ENCODE measurements around the gene GPC6.

Gene GPC6

DNA sequence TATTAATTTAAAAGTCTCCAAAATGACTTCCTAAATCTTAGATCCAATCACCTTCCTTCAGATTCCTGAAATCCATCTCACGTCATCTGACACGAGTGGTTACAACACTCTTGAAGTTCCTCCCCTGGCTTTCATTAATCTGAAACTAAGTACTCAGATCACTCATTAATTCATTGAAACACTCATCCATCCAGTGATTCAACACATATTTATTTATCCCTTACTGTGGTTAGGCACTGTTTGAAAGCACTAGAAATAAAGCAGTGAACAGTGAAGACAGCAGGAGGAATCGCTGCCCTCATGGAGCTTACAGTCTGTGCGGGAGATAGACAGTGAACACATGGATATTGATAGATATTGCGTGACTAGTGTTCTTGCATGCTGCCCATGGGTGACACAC is 780.5 kb downstream of the GPC6 start:
- no peak for DNase-seq

DNA sequence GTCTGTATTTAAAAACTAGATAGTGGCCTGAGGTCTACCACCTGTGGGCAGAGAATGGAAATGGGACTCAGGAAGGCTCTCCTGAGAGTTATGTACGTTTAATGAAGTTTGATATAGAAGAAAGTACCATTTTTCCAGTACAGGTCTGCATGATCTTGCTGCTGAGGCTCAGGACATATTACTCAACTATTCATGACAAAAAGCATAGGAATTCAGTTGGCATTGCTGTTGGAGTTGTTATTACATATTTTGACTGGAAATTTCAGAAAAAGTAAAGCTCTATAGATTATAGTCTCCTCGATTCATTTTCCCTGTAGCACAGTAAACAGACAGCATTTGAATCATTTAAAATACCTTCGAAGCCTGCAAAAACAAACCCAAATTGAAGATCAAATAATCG is 783.1 kb downstream of the GPC6 start:
- no peak for DNase-seq

DNA sequence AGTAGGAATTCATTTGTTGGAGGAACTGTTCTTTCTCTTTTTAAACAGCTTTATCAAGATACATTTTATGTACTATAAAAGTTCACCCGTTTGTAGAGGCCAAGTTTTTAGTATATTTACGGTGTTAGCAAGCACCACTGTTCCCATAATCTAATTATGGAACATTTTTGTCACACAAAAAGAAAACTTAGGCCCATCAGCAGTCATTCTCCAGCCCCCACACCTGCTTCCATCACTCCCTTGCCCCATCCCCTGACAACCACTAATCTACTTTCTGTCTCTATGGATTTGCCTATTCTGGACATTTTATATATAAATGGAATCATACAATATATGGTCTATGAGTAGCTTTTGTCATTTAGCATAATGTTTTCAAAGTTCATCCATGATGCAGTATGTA is 787.9 kb downstream of the GPC6 start:
- no peak for DNase-seq

DNA sequence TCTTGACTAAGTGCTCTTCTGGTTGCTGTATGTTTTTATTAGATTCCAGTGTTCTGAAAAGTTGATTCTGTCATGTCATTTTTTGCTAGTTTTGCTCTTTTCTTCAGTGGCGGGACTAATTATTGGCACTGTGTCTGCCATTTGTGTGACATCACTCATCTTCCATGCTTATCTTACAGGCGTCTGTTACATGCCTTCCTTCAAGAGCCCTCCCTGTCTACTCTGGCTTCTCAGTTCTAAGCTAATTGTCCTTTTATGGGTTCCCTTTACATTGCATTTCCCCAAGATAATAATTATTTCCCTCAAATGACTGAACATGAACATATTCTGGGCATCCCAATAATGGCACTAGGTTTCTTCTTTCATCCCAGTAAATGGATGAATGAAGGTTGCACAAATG is 793.8 kb downstream of the GPC6 start:
- no peak for DNase-seq

DNA sequence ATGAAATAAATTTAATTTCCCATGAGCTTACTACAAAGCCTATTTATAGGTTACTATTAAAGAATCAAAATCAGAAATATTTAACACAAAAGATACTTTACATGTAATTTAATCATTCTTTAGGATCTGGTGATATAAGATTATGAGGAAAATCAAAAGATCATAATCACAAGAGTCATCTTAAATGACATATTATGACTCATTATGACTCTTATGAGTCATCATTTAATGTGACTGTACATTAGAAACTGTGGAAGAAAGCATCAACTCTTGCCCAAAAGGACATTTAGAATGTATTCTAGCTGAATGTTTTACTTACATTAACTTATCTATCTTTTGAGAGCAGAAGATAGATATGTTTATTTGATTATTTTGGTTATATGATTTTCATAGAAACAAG is 794.2 kb downstream of the GPC6 start:
- no peak for DNase-seq

DNA sequence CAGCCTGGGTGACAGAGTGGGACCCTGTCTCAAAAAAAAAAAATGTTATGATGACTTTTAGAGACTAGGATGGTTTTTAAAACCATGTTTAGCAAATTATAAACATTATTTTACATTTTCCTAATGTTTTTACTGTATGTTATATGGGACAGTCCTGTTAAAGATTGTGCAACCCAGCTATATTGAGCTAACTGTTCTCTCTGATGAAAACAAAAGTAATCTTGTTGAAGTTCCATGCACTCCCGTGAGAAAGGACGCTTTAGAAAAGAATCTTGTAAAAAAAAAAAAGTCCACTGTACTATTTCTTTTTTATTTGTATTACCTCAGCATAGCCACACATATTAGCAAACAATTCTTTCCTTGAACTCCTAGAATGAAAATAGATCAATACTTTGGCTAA is 801.6 kb downstream of the GPC6 start:
- no peak for DNase-seq

DNA sequence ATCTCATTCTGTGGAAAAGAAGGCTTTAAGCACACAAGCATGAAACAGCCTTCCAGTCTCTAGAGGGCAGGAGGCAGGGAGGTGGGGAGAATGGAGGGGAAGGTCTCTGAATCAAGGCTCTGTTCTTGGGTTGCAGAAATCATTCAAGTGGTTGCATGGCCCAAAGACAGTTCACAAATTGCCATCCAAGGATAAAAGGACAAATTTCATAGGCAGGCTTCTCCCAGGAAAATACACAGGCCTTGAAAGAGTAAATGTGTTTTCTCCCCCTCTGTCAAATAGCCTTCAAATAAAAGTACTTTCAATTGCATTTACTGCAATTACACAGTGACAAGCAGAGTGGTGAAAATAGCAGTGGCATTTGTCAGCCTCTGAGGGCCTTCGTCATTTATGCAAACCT is 802.0 kb downstream of the GPC6 start:
- DNase-seq, result no peak

DNA sequence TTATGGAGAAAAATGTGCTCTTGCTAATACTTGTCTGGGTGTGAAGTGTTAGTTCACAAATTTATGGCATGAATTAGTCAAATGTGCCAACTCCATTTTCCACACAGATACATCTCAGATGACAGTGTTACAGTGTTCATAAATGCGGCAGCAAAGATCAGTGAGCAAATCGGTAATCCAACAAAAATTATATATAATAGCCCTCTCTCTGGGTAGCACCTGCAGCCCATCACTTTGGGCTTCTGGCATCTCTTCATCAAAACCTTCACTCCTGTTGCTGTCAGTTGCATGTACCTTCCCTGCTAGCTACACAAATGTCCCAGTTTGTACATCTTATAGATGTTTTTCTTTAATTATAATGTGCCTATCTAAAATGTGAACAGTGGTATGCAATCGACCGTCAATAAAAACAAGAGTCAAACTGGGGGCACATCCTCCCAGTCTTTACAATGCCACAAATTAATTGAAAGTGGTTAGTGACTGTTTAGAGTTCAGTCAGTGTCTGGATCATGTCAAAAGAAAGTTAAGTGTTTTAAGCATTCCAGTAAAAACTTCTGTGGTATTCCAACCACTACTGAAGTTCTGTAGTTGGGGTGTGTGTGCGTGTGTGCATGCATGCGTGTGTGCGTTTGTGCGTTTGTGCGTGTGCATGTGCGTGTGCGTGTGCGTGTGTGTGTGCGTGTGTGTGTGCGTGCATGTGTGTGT is 804.0 kb downstream of the GPC6 start:
- no peak for DNase-seq

DNA sequence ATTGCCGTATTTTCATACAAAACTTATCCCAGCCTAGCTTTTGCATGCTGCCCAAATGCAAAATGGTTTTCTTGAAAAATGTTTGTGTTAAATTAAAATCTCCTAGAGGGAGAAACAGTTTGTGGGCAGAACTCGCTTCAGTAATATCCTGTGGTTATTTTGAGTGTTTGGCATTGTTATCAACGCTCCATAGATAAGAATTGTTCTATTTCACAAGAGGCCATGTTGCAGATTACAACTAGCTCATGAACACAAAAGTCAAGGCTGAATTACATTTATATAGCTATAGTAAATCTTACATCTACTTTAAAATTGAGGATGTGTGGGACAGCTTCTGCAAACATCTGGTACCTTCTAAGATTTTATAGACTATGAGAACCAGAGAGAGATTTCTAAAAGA is 805.0 kb downstream of the GPC6 start:
- no peak for DNase-seq

DNA sequence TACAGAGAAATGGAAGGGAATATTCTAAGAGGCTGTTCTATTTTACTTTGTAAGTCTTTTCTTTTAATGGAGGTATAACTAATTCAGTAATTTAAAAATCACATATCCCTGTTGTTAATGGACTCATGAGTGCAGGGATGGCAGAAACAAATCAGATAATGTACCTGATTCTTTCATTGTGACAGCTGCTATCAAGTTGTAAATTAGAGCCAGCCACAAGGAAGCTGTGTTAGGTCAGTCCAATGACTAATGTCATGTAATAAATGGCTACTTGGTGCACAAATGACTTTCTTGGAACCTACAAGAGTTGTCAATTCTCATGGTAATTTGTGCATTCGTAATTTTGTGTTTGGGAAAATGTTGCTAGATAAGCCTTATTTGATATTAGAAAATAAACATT is 806.5 kb downstream of the GPC6 start:
- DNase-seq, result no peak

DNA sequence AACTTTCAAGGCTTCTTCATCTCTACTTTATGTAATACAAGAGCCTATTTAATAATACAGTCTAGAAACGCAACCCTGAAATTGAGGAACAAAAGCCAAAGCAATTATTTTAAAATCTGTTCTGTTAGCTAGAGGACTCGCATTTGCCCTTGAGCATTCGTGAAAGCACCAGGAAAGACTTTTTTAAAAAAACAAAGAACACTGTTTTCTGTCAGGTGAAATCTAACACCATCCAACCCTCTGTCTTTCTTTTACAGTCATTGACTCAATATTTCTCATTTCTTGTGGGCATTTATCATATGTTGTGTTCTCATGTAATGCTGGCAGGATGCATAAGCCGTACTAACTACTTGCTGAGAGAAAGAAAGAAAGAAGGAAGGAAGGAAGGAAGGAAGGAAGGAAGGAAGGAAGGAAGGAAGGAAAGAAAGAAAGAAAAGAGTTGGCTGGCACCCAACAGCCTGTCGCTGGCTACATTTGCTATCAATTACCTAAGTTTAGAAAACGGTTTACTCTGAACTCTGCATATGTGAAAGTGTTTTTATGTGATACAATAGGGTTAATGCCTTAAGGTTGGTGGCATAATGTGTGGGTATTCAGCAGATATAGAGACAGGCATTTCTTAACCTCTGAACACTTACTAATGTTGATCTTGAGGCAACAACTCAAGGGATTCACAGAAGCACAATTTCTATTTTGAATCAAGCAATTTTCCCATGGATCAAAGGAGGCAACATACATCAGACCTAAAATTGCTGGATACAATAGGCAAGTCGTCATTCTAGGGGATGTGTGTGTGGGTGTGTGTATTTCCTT is 807.4 kb downstream of the GPC6 start:
- no peak for DNase-seq

DNA sequence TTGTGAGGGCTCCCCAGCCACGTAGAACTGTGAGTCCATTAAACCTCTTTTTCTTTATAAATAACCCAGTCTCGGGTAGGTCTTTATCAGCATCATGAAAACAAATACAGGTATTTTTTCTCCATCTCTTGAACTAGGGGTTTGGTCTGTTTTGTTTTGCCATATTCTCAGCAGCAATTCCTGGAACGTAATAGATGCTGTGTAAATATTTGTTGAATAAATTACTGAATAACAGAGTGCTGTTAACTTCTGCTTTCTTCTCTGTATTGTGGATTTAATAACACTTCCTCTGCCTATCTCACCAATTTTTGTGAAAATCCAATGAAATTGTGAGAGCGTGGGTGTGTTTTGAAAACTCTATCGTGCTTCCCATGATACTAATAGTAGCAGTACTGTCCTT is 823.4 kb downstream of the GPC6 start:
- DNase-seq, result no peak

DNA sequence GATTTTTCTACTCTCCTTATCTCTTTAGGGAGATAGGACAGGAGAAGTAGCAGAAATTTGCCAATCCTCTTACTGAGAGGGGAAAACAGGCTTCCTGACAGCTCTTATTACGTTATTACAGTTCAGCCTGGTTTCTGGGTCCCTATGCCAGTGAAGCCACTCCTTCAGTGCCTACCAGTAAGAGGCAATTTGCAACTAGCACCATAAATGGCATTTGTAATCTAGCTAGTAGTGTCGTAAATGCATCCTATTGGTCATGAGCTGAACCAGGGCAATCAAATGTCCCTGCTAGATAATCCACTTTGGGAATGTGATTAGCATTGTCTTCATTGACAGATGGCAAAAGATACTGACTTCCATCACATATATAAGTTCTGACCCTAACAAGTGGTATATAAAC is 824.1 kb downstream of the GPC6 start:
- no peak for DNase-seq

DNA sequence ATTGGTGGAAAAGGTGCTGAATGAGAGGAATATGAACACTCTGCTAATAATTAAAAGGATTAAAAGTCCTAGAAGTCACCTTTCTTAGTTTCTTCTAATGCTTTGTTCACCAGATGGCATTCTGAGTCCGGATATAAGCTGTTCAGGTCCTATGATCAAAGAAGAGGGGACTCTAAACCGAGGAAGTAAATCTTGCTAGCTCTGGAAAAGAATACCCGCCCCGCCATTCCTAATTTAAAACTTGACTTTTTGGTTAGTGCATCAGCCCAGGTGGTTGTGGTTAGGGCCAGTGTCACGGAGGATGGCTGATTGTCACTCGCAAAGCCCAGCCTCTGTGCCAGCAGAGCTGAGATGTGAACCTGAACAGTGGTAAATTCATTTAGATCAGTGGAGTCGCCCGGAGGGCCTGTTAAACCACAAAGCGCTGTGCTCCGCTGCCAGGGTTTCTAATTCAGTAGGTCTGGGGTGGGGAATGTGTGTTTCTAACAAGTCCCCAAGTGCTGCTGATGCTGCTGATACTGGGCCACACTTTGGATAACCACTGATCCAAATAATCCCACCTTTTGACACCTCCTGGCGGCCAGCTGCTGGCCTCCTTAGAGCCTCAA is 827.5 kb downstream of the GPC6 start:
- DNase-seq, result no peak

DNA sequence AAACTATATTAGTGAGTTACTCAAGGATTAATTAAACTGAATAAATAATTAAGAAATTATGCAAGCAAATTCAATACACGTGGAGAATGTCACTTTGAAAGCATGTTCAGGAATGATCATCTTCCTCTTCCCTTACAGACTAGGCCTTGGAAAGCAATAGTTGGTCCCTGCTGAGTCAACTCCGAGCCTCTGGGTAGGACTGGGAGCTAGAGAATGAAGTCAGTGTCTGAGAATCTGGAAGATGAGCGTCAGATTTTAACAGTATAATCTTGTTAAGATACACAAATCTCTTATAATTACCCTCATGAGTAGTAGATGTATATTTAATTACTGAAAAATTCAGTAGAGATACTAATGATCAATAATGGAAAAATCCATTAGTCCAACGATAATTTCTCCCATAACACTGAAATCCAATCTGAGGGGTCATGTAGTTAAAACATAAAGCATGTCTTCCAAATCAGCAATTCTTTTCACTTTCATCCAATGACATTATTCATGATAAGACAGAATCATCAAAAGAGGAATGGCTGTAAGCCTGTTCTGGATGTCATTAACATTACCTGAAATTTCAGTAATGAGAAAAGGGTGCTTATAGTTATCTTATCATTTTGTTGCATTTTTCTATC is 829.9 kb downstream of the GPC6 start:
- DNase-seq, result no peak

DNA sequence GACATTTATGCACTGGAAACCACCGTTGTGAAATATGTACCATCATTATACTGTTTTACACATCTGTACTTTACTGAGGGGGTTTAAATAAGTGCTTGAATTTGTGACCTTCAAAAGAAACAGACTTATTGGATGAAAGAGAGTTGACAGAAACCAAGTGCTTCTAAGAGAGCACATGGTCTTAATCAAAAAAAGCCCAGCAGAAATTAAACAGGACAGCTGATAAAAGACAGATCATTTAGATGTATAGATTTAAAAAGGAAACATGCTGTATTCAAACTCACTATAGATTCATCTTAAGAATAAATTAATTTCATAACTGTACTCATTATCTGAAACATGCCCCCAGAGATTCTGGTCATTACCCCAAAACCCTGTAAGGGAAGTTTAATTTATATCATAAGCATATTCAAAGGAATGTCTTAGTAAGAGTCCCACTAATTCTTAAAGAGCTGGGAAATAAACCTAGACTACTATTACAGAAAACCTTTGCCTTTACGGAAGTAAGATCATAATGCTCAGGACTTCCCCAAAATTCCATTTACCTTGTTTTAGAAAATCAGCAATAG is 831.1 kb downstream of the GPC6 start:
- DNase-seq, result no peak

DNA sequence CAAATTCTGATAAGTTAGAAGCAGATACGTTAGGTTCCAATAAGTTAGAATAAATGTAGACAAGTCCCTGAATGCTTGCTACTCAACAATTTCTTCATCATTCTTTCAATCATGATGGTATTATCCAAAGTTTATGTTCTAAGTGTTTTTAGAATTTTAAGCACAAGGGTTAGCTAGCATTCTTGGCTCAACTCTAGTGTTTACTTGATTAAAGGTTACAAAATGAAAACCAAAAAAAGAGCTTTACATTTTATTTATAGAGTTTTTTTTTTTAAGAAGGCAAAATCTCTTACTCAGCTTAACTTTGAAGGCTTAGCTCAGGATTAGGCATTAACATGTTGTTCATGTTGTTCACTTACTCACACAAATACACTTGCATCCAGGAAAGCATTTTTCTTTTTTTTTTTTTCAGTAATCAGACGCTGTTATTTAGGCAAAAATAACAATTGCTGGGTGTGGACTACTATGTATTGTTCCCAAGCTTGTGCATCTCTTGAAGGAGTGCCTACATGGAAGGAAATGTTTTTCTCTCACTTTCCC is 832.3 kb downstream of the GPC6 start:
- no peak for DNase-seq

DNA sequence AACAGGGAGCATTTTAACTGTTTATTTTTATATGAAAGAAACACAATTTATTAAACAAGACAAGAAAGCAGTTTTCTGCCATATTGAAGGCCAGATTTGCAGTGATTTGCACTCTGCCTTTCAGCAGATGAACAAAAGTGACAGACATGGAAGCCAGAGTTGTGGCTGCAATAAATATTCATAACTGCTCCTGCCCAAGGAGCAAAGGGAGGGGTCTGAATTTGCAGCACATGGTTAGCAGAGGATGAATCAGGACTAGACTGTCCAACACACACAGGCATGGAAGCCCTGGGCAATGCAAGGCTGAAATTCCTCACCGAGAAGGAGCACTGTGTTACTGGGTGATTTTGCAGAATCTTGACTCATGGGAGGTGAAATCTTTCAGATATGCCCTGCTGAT is 834.7 kb downstream of the GPC6 start:
- DNase-seq, result no peak

DNA sequence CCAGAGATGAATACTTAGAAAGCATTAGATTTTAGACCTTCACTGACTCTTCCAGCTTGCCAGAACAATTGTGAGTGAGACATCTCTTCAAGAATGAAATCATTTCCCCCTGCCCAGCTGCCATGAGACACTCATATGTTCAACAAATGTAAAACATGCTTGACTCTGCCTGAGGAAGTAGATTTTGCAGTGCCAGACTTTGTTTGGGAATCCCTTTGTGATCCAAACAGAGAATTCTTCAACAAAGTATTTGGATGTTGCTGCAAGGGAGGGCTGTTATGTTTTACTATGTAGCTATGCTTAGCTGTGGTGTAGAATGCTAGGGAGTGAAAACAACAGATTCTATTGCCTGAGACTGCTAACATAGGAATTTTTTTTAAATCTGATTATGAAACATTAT is 836.5 kb downstream of the GPC6 start:
- no peak for DNase-seq

DNA sequence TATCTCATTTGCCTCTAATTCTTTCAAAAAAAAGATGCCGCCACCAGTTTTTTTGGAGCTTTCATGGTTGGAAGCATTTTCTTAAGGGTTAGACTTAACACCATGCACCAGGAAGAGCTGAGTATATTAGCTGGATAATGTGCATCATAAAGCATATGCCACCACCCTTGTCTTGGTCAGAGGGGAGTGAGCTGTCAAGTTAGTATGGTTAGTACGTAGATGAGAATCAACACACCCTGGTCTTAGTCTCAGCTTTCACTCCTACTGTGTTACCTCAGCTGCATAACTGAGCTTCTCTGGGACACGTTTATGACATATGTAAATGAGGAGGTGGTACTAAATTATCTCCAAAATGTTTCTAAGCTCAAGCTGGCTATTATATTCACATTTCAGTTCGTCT is 837.2 kb downstream of the GPC6 start:
- DNase-seq, result no peak

DNA sequence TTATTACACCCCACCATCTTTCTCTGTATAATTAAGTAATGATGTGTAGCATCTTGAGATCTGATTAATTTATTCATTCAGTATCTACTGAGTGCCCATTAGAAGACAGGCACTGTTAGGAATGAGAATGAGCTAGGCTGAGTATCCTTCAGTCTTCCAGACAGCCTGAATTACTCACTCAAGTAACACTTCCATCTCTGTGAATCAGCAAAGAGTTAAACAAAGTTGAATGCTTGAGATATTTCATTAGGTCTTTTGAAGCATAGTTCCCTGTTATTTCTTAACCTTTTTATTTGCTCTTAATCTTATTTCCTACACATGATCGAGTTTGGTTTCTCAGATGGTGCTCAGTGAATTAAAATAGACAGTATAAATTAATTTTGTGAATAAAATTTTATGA is 839.1 kb downstream of the GPC6 start:
- no peak for DNase-seq

DNA sequence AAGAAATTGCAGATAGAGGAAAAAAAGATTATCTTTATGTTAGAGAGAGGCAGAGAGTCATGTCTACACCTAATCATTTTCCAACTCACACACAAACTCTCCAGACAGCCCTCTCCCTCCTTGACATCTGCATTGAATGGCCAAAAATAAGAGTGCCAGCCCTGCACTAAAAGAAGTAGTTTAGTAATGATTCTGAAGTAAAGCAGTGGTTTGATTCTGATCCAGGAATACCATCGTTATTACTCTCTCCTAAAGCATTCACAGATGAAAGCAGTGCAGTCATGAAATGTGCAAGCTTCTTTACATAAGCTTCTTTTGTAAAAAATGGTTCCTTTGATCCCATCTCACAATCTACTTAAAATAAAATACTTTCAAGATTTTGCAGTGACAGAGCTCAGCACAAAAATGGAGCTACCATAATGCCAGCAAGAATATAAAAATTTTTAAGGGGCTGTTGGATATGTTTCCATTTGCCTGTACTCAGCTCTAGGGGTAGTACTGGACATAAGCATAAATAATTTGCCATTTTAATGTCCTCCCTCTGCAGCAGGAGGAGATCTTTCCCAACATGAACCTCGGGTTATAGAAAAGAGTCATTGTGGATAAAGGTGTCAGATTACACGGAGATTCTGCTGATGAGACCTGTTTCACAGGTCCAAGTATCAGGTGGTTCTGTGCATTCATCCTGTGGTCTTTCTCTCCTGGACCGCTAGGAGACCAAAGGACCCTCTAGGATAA is 846.6 kb downstream of the GPC6 start:
- no peak for DNase-seq

All from T1000 (cell line).